GM18502 (cell line): ENCODE results near the gene SMYD3.

Source experiments
- ATAC-seq: cut with Tn5 transposase; IDR thresholded peaks from one replicate; pipeline ENCODE4 v1.9.1; 2021; ENCODE audit warnings: mild to moderate bottlenecking; ENCODE audit not compliant: unreplicated experiment, poor library complexity

The SMYD3 gene

DNA sequence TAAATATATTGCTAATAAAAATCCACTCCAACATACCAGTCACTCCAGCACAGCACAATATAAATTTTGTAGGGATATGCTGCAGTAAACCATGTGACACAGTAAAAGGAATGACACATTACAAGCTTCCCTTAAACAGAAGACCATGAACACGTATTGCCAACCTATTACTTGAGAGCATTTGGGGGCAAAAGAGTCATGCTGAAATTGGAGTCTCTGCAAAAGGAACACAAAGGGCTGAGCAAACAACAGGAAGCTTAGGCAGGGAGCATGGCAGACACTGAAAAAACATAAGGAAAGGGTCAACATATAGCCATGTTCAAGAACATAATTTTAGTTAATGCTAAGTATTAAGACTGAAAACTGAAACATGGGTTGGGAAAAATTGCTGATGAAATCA lies 214.5 kb downstream of the SMYD3 start:
- ATAC-seq = no peak

DNA sequence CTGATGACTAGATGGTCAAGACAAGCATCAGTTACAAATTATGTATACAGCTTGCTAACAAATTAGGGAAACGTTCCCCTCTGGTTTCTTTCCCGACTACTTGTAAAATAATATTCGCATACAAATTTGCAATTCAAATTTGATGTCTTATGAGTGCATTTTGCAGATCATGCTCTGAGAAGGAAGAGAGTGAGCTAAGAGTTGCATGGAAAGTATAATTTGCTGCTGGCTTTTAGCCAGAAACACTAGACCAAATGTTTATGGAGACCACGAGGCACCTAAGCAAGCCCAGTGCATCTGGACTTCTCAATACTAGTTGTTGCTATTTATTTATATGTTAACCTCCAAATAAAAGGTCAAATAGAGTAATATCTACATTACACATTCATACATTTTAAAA lies 216.0 kb downstream of the SMYD3 start:
- ATAC-seq = no peak

DNA sequence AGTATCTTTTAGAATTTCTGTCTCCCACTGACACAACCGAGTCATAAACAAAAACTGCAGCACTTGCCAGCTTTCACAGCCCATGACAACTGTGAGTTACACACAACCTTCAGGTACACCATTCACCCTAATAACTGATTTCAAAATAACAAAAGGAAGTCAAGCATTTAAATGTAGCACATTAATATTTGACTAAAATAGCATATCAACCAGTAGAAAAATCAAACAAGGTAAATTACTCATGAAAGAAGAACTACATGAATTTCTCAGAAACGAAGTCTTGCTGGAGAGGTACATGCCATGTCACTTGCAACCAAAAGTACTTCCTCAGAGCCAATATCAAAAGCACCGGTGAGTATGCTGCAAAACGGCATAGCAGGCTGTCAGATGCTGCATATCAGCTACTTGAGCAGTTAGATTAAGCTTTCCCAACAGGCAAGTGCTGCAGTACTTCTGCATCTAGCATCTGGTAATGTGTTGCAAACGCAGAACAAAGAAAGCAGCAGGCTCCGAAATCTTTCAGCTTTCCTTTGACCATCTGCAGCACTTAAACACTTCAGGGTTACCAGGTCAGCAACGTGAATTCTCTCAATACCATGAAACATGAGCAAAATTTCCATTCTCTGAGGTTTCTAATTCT lies 223.2 kb downstream of the SMYD3 start:
- ATAC-seq = no peak

DNA sequence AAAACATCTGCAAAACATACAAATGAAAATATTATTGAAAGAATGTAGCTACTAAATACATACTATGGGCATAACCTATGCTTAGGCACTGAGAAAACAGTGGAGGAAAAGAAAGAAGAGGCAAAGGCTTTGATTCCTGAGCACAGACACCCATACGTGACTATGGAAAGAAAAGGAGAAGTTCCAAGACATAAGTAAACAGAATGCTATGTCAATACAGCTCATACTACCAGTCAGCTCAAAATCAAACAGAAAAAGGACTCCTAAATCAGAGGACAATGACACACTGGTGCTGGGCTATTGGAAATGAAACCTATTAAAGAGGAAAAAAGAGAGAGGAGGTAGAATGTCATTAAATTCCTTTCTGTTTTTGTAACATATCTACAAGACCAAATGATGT lies 225.4 kb downstream of the SMYD3 start:
- ATAC-seq = no peak

DNA sequence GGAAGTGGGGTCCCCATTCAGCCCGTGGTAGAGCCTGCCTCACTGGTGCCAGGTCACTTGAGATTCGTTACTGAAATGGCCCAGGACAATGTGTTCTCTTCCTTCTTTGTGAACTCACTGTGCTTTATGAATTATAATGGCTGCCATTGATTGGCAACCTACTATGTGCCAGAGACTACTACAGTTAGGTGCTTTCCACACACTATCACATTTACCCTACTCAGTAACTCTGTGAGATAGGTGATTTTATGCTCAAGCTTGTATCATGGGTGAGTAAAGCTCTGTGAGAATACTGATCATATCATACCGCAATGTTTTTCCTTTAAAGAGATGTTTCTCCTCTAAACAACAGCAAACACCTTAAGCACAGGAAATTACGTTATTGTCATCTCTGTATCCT lies 225.9 kb downstream of the SMYD3 start:
- ATAC-seq = no peak

DNA sequence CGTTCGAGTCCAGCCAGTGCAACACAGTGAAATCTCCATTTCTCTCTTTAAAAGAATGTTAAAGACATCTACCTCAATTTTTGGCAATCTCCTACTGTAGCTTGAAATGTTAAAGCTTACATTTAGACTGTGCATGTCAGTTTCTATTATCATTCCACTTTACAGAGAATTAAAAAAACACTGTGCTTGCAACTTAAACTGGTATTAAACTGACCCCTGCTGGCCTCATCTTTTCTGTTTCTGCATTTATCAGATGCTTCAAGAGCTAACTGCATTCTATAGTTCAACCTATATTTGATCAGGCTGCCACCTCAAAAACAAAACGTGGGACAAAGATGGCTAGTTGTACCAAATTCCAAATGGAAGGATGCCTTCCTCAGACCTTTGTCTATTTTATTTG lies 226.5 kb downstream of the SMYD3 start:
- no peak for ATAC-seq

DNA sequence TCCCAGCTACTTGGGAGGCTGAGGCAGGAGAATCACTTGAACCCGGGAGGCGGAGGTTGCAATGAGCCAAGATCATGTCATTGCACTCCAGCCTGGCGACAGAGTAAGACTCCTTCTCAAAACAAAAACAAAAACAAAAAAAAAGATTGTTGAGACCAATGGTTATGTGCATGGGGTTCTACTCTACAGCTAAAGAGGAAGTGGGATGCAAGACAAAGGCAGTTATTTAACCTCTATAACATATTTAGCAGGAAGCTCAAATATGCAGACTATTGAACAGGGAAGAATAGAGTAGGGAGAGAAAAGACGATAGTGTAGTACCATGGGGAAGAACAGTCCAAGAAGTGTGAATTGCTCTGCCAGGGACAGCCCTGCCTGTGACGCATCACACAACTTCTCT lies 227.7 kb downstream of the SMYD3 start:
- ATAC-seq = no peak

DNA sequence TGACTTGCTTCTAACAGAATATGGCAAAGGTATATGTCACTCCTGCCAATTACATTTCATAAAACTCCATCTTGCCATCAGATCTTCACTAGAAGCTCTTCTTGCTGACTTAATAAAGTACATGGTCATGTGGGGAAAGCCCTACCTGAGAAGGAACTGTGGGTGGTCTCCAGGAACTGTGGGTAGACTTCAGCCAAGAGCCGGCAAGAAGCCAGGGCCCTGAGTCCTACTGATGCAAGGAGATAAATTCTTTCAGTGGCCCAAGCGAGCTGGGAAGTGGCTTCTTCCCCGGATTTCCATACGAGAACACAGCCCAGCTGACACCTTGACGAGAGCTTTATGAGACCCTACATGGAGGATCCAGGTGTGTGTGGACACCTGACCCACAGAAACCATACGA lies 228.7 kb downstream of the SMYD3 start:
- no peak for ATAC-seq

DNA sequence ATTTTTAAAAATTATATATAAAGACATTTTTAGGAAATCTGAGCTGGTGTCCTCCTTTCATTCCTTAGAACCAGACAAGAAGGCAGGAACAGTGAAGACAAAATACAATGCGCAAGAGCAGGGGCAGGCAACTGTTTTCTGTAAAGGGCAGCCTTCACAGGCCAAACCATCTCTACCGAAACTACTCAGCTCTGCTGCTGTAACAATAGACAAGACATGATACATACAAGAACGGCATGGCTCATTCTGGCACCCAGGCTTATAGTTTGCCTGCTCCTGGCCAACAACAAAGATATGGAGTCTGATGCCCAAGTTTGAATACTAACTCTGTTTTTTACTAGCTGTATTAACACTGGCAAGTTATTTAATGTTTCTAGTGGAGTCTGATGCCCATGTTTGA lies 232.0 kb downstream of the SMYD3 start:
- no peak for ATAC-seq

DNA sequence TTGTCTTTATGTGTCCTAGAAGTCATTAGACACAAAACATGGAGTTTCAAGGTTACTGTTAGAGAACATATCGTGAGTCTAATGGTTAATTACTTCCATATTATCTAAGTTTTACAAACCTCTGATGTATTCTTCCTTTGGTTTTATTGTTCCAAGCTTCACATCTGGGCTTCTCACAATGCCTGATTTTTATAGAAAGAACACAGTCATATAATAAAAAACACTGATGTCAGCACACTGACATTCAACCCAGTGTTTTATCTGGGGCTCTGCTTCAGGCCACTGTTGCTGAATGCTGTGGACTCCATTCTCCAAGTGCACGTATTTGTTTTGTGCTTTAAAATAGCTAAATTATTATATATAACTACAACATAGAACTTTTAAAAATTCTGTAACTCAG lies 232.9 kb downstream of the SMYD3 start:
- no peak for ATAC-seq

DNA sequence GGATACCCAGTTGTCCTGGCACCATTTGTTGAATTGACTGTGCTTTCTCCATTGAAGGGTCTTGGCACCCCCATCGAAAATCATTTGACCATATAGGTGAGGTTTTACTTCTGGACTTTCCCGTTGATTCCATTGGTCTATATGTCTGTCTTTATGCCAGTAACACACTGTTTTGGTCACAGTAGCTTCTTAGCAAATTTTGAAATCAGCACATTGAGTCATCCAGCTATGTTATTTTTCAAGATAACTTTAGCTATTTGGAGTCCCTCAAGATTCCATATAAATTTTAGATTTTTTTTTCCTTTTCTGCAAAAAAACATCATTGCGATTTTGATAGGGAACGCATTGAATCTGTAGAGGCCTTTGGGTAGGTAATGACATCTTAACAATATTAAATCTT lies 235.6 kb downstream of the SMYD3 start:
- ATAC-seq = no peak

DNA sequence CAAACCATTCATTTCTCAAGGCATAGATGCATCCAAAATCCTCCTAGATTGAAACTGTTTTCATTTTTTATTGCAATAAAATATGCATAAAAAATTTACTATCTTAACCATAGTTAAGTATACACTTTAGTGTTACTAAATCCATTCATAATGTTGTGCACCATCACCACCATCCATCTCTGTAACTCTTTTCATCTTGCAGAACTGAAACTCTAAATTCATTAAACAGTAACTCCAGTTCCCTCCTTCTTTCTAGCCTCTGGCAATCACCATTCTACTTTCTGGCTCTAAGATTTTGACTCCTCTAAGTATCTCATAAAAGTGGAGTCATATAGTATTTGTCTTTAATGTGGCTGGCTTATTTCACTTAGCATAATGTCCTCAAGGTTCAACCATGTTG lies 236.8 kb downstream of the SMYD3 start:
- ATAC-seq = no peak

DNA sequence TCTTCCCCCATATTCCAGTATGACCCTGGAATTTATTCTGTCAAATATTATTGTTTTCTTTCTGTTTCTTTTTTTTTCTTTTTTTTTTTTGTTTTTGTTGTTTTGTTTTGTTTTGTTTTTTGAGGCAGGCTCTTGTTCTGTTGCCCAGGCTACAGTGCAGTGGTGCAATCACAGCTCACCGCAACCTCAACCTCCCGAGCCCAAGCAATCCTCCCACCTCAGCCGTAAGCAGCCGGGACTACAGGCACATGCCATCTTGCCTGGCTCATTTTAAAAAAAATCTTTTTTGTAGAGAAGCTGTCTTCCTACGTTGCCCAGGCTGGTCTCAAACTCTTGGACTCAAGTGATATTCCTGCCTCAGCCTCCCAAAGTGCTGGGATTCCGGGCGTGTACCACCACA lies 237.6 kb downstream of the SMYD3 start:
- no peak for ATAC-seq

DNA sequence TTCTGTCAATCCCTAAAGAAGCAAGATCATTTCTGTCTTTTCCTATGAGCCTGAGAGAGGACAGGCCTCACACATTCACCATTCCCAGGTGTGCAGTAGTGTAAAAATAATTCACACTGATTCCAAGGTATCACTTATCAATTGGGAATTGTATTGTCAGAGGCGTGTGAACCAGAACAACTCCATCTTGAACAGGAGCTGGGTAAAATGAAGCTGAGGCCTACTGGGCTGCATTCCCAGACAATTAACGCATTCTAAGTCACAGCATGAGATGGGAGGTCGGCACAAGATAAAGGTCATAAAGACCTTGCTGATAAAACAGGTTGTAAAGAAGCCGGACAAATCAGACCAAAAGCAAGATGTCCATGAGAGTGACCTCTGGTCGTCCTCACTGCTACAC lies 239.2 kb downstream of the SMYD3 start:
- ATAC-seq = no peak

DNA sequence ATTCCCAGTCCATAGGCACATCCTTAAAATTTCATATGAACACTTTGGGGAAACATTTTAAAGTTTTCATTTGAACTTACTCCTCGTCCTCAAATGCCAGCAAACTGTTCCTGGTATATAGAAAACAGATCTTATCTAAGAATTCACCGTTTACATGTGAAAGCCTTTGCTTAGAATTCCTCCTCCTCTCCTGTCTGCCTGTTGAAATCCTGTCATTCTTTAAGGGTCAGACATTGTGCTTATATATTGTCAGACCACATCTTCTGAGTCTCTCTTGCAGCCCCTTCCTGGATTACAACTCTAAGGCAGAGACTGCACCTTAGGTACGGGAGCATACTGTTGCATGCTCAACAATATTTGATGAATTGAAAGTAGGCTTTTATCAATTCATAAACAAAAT lies 239.7 kb downstream of the SMYD3 start:
- no peak for ATAC-seq

DNA sequence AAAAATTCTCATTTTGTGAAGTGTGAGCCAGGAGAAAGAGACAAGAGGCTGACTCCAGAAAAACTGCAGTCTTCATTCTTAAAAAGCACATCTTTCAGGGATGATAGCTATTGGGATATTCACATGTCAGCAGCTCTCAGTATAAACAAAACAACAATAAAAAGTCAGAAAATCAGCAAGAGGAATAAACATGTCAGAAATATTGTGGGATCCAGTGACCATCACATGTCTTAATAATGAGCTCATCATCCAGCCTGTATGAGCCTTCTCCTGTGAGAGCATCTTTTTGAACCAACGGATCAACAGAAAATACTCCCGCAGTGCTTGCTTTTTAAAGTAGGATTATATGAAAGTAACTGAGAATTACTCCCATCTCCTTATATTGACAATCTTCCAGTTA lies 241.6 kb downstream of the SMYD3 start:
- no peak for ATAC-seq

DNA sequence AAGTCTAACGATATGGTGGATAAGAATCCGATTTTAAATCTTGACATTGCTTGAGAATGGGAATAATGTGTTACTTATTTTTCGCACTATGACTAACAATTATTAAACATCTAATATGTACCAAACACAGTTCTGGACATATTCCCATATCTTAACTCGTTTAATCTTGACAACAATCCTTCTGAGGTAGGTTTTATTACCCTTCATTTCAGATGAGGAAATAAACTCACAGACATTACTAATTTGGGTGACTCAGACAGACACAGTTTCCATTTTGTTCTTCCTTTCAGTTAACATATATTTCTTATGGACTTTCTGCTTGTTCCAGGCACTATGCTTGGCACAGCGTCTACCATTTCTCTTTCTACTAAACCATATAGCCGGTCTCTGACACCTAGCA lies 244.8 kb downstream of the SMYD3 start:
- ATAC-seq = no peak

DNA sequence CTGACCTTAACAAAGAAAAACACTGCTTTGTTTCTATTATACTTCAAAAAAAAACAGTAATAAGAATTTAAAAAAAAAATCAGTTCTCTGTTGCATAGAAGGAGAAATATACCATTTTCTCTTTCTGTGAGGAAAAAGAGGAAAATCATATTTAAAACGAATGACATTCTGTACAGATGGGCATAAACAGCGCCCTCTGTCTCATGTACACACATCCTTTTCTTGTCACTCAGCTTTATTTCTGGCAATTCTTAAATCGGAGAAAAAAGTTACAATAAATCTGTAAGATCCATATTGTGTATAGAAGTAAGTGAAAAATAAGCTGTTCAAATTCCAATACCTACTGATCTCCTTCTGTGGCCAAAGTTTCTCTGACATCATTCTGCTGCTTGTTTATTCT lies 245.4 kb downstream of the SMYD3 start:
- ATAC-seq = no peak

DNA sequence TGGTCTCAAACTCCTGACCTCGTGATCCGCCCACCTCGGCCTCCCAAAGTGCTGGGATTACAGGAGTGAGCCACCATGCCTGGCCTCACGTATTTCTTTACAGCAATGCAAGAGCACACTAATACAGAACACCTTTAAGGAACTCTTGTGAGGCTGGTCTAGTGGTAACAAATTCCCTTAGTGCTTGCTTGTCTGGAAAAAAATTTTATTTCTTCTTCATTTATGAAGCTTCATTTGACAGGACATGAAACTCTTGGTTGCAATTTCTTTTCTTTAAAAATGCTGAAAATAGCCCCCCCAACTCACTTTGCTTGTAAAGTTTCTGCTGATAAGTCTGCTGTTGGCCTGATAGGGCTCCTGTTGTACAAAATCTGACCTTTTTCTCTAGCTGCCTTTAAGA lies 248.8 kb downstream of the SMYD3 start:
- no peak for ATAC-seq

DNA sequence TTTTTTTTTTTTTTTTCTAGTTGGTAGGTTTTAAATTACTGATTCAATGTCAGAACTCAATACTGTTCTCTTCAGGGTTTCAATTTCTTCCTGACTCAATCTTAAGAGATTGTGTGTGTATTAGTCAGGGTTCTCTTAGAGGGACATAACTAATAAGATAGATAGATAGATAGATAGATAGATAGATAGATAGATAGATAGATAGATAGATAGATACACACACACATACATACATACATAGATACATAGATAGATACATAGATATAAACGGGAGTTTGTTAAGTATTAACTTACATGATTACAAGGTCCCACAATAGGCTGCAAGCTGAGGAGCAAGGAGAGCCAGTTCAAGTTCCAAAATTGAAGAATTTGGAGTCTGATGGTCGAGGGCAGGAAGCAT lies 251.3 kb downstream of the SMYD3 start:
- ATAC-seq = no peak

DNA sequence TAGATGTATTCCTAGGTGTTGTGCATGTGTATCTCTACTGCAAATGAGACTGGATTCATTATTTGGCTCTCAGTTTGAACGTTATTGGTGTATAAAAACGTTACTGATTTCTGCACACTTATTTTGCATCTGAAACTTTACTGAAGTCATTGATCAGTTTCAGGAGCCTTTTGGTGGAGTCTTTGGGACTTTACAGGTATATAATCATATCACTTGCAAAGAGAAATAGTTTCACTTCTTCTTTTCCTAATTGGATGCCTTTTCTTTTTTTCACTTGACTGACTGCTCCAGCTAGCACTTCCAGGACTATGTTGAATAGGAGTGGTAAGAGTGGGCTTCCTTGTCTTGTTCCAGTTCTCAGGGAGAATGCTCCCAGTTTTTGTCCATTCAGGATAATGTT lies 252.2 kb downstream of the SMYD3 start:
- ATAC-seq = peak; percentile 49

DNA sequence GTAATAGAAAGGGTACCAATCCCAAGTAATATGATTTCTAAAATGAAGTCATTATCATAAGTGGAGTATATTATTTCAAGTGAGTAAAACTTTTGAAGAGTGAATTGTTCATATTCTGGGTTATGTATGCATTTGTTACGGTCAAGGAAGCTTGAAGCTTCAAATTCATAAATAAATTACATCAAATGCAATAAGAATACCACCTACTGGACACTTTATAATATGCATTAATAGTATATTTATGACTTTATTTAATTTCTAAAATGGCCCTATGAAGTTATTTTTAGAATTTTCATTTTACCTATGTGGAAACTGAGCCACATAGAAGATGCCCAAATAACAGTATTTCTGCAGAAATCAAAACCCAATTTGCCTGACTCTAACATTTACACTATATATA lies 260.6 kb downstream of the SMYD3 start:
- no peak for ATAC-seq

DNA sequence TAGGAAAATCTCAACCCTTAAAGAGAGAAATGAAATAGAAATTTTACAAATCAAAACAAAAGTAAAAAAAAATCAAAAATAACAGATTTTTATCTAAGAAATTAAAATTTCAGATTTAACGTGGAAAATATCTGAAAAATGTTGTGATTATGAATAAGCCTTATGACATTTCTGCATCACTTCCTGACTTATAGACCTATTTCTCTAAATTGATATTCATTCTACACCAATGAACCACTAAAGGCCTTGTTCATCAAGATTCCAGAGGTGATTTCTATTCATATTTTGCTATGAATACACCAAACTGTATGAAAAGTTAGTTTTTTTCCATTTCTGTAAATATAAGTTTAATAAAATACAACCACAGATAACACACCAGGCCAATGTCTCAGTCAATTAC lies 261.5 kb downstream of the SMYD3 start:
- ATAC-seq = no peak
